Activated CD4-positive, alpha-beta T cell treated with anti-CD3 and anti-CD28 coated beads, Interleukin-2, Interleukin-4, amounts not matched to agents 100 ng/mL and 50 ng/mL, durations not matched to agents 16 hours and 8 hours (primary cell): ENCODE data around the gene ARSG.

Experiments used
- DNase-seq: peaks from one replicate; pipeline ENCODE4 v3.0.0-alpha.2; 2020; ENCODE audit warnings: low spot score

Gene ARSG

GRCh38 chr17:68452724-68453290, 161.5 kb downstream of the ARSG start:
- DNase-seq, result no peak

DNA sequence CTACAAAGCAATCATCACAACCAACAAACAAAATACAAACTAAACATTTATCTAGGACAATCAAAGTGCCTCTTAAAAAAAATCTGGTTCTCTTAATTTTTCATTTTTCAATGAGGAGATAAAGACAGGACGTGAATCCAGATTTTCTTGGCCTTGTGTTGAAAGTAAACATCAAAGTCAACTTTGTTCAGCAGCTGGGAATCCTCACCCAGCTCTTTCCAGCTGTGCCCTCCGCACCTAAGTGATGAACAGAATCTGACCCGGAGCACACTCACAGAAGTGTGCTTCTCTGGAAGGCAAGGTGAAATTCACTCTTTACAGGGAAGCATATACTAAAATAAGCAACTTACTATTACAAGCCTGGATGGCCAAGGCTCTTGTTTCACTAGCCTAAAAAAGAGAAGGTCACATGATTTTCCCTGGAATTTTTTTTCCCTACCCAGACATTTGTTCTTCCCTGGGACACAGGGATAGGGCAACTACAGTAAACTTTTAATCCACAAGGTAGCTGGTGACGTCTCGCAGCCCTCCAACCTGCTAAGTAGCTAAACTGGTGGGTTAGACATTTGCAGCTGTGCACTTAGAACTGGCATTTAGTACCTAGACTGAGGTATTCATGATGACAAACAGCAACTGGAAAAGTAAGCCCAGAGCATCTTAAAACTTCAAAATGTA, 162.8 kb downstream of the ARSG start:
- DNase-seq, result no peak

GRCh38 chr17:68455901-68456338, 164.6 kb downstream of the ARSG start:
- DNase-seq, result no peak

- DNase-seq, result no peak
These were observed 165.3 kb downstream of the ARSG start for GRCh38 chr17:68456339-68457167.

DNA sequence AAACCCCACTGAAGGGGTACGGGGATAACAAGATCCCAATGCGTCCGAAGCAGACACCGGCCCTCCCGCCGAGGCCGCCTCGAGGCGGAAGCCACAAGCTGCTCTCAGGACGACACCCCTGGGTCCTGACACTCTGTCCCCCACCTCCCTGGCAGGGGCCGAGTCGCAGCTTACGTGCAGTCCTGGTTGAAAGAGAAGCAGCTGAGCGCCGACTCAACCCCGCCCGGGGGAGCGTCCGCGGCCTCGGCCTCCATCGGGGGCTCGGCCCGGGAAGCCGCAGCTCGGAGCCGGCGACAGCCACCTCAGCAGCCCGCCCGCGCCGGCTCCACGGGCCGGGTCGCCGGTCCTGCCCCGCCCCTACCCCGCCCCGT, 165.9 kb downstream of the ARSG start, which contains the start of gene WIPI1:
Gene WIPI1, minus strand, starts transcription at position 329 of the 371 bp plus-strand sequence. Its CDS starts 75 bp downstream, at position 254.
- DNase-seq, result no peak

DNA sequence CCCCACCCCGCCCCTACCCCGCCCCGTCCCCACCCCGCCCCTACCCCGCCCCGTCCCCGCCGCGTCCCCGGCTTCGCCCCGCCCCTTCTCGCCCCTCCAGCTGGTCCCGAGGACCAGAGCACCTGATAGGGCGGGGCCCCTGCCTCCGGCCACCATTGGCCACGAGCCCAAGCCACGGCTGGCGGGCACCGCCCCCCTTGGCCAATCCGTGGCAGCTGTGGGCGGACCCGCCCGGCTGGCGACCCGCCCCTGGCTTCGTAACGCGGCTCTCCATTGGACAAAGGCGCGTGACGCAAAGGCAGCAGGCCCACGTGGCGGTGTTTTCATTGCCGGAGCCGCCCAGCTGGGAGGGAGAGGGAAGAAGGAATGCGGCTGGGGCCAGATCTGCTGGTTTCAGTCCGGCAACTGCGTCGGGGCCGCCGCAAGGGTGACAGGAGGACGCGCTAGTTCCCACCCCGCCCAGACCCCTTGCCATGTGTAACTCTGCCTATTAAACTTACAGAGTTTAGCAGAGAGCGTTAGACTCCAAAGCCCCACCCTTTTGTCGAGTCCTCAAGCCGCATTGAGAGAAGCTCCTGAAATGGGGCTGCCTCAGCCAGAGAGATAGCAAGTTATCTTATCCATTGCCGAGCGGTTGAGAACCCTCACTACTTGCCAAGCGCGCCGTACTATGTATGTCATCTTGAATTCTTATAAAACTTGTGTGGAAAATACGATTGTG, 166.4 kb downstream of the ARSG start:
- peak; percentile 98 for DNase-seq

DNA sequence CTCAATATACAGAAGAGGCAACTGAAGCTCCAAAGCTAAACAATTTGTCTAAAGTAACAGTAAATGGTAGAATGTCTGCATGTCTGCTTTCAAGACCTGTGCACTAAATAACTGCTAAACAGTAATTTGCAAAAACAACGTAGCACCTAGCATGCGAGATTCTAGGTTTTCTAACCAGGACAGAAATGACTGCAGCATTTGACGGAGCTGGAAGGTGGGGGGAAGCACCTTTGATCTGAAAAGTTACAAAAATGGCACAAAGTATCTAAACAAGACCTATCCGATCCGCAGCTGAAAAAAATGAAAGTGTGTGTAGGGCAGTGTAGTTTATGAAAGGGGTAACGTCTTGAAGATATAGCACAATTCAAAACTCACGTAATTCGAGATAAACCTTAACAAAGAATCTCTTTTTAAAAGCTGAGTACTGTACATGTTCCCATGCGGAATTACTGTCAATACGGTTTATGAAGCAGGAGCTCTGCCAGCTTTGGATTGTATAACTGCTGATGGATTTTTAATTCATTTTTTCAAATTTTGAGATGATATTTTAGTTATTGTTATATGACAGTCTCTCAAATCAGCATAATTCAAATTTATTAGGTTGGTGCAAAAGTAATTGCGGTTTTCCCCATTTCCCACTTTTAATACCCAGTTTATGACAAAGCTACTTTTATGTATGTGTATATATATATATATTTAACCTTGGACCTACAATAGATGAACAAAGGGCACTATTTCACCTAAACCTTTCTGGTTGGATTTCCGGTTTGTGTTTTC, 167.2 kb downstream of the ARSG start:
- peak; percentile 41 for DNase-seq

DNA sequence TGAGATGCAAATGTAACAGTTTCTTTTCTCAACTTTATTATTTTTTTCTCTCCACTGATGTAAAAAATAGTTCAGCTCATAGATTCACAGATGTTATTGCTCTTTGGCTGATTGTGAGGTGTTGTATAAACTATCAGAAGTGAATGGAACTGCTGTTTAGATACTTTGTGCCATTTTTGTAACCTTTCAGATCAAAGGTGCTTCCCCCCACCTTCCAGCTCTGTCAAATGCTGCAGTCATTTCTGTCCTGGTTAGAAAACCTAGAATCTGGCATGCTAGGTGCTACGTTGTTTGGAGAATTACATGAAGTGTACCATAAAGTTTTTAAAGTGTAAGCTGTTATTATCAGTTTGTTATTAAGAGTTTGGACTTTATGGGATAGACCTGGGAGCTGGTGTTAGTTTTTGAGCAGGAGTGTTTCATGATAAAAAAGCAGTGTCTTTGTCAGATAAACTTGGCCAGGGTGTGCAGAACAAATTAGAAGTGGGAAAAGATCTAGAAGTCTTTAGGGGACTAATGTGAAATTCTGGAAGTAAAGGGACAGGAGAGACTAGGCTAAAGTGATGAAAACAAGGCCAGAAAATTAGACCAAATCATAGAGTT, 167.8 kb downstream of the ARSG start:
- peak; percentile 50 for DNase-seq

DNA sequence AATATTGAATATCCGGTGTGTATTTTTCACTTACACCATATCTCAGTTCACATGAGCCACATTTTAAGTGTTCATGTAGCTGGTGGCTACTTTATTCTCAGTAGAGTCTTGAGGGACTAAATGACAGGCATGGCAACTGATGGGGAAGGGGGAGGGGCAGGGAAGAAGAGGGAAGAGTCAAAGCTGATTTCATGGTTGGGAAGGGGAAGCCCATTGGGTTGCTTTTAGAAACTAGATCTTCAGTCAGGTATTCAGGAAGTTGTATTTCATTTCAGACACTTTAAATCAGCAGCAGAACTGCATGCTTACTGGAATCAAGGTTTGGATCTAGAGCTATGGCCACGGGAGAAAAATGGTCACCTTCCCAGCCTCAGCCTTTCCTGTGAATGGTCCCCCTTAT, 168.9 kb downstream of the ARSG start:
- no peak for DNase-seq

GRCh38 chr17:68460715-68461114, 169.4 kb downstream of the ARSG start:
- peak; percentile 83 for DNase-seq

GRCh38 chr17:68461122-68461539, 169.8 kb downstream of the ARSG start:
- DNase-seq, result peak; percentile 61

DNA sequence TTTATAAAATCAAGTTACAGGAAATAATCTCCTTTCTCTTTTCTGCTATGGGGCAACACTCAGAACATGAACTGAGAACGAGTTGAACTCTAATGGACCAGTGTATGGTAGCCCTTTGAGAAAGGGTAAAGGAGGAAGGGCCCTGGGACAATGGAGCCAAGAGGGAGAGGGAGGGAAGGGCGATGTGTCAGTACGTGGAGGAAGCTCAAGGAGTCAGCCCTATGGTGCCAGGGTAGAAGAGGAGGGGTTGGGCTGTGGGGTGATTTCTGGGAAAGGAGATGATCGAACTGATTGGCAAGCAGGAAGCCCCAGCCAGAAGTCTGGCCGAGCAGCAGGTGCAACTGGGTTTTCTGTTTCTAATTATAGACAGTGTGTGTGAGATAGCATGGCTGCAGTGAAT, 170.3 kb downstream of the ARSG start:
- peak; percentile 75 for DNase-seq

DNA sequence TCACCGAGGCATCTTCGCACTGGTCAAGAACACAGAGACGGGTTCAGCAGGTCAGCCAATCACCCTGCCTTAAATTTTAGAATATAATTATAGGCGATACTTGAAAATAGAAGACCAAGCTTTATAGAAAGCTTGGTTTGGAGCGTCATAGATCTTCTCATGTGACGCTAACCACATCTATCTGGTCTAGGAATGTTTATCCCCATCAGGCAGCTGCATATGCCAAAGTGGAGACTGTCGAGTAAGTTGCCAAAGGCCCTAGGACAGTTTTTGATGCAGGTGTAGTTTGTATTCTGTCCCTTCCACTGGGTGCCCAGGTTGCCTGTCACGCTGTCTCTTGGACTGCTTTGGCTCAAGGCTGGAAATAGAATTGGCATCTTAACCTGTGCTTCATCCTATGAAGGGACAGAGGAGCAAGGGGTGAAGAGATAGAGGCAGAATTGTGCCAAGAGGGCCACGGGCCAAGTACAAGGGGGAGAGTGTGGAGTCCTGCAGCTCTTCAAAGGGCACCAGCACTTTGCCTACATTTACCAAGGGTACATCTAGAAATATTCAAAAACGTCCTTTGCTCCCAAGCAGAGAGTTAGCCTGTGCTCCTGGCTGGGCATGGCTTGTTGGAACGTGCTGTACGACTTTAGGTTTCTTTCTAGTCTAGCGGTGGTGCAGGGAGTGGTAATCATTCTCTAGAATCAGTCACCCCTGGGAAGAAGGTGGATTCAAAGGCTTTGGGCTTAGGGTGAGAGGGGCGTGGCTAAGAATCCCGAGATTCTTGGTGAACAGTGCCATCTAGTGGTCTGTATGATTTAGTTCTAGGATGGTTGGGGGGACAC, 171.3 kb downstream of the ARSG start:
- peak; percentile 89 for DNase-seq

DNA sequence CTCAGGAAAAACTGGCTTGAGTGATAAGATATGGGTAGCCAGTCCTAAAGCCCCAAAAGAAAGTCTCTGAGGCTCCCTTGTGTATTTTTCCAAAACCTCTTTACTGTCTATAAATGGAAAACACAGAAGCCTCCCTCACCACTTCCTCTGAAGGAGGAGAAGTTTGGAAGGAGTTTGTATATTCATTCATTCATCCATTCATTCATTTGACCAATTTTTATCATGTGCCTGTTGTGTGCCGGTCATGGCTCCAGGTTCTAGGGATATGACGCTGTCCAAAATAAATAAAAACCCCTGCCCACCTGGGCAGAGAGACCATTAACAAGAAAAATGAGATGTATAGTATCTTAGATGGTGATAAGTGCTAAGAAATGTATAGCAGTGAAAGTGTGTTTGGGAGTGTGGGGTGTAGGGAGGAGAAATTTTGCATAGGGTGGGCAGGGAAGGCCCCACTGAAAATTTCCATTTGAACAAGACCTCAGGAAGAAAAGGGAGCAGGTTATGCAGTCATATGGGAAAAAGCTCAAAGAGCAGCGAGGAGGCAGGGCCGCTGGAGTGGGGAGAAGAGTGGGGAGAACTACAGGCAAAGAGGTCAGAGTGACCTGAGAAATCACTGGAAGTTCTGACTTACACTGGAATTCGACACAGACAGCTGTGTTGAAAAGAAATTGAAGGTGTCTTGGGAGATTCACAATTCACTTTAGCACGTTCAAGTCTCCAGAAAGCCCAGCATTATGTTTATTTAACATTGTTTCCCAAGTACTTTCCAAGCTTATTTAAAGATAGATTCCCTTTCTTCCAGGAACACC, 172.1 kb downstream of the ARSG start:
- no peak for DNase-seq

DNA sequence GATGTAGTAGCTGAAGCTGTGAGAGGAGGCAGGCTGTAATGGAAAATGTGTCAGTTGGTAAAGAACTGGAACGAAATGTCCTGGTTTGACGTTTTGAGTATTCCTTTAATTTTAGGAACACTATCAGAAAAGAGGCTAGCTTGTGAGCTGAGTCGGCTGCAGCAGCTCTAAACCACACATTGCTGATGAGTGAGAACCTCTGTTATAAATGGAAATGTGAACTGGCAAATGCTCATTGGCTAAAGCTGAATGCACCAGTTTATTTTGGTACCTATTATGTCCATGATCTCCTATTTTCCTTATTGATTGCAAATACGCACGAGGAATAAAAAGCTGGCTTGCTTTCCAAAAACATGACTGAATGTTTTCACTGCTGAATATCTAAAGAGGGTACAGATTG, 177.0 kb downstream of the ARSG start:
- no peak for DNase-seq

GRCh38 chr17:68468788-68469187, 177.5 kb downstream of the ARSG start:
- DNase-seq, result no peak
